HepG2 (cell line): Measurements from ENCODE around the gene CPED1. TPM values are rescaled to one million over a fixed set of nuclear protein-coding genes. Genes with fewer than 3 reads are reported as not detected.

Source experiments
- ATAC-seq: fragments of 200-7000 bp; cut with Tn5 transposase; 3 replicates; pipeline ENCODE4 v1.9.1; 2020; ENCODE audit warnings: mild to moderate bottlenecking, moderate library complexity
- BruUV-seq: library from RNA; stranded (reverse); fragments of 400-500 nt; replicated peaks from 2 replicates; lab custom pipeline; 2021; lab: Mats Ljungman, UMichigan
- CTCF ChIA-PET: fragments of 300-600 bp; formaldehyde crosslinking; extraction: SDS; loops from one replicate; lab custom pipeline; 2021; ENCODE audit warnings: low total read pairs, inconsistent platforms, low intra/inter-chr PET ratio; lab: Yijun Ruan, JAX
- POLR2A ChIA-PET: fragments of 350-600 bp; sonication (Branson Sonifier 250); formaldehyde crosslinking; loops from one replicate; lab custom pipeline; 2020; ENCODE audit warnings: antibody characterized with exemption, inconsistent platforms; lab: Yijun Ruan, JAX
- DNase-seq: peaks from one replicate; pipeline ENCODE4 v3.0.0-alpha.2; 2015; ENCODE audit warnings: low spot score
- FAIRE-seq: peaks from 3 replicates; lab custom pipeline; 2011; peaks lifted over from hg19 to GRCh38; lab: Jason Lieb, UNC
- H2AFZ ChIP-seq: one replicate; pipeline ENCODE4 v1.6.1; 2011; ENCODE audit warnings: low read length, inconsistent platforms
- H3K27ac ChIP-seq: fragments of 300-600 bp; 3 replicates; pipeline ENCODE4 v1.8.0; 2011; ENCODE audit warnings: mixed run types, mild to moderate bottlenecking, mixed read lengths, low read length, inconsistent platforms; ENCODE audit not compliant: insufficient read depth; ENCODE audit errors: extremely low read length
- H3K27me3 ChIP-seq, 2 experiments: fragments of 200-600 bp in 1 of 2; 2 replicates in 1 of 2; 3 replicates in 1 of 2; pipeline versions ENCODE4 v1.6.0 to v1.8.0; 2011; ENCODE audit warnings: low read length in 2 of 2, mild to moderate bottlenecking in 2 of 2, moderate library complexity in 2 of 2, inconsistent platforms in 1 of 2; ENCODE audit not compliant: insufficient read depth in 2 of 2, control insufficient read depth in 1 of 2
- H3K36me3 ChIP-seq, 2 experiments: fragments of 200-600 bp in 1 of 2; replicated peaks in 1 of 2; 2 replicates in 1 of 2; 3 replicates in 1 of 2; pipeline versions ENCODE4 v1.5.1 to v1.8.0; 2011; ENCODE audit warnings: low read length in 2 of 2, inconsistent platforms in 1 of 2; ENCODE audit not compliant: insufficient read depth in 2 of 2, control insufficient read depth in 1 of 2
- H3K4me1 ChIP-seq: 2 replicates; pipeline ENCODE4 v1.5.1; 2012; ENCODE audit warnings: low read length, inconsistent platforms; ENCODE audit not compliant: insufficient read depth
- H3K4me2 ChIP-seq: 2 replicates; pipeline ENCODE4 v1.6.0; 2011; ENCODE audit warnings: low read depth, low read length, inconsistent platforms
- H3K4me3 ChIP-seq, 3 experiments: fragments of 200-600 bp in 1 of 3; sonication (generic), shearing (Covaris generic) in 1 of 3; replicated peaks in 1 of 3; 2 replicates each; pipeline ENCODE4 v1.5.1; 2011 to 2016; ENCODE audit warnings: low read length in 3 of 3, inconsistent platforms in 2 of 3, low read depth in 2 of 3, mild to moderate bottlenecking in 2 of 3, control low read depth in 1 of 3, mixed read lengths in 1 of 3; ENCODE audit not compliant: insufficient read depth in 1 of 3
- H3K79me2 ChIP-seq: one replicate; pipeline ENCODE4 v1.6.1; 2011; ENCODE audit warnings: low read length, inconsistent platforms; ENCODE audit not compliant: insufficient read depth
- H3K9ac ChIP-seq: 2 replicates; pipeline ENCODE4 v1.6.0; 2011; ENCODE audit warnings: mild to moderate bottlenecking, low read depth, low read length, inconsistent platforms; ENCODE audit not compliant: insufficient read depth
- H3K9me3 ChIP-seq: 2 replicates; pipeline ENCODE4 v1.5.1; 2012; ENCODE audit warnings: mild to moderate bottlenecking, low read length
- H4K20me1 ChIP-seq: 2 replicates; pipeline ENCODE4 v1.6.0; 2011; ENCODE audit warnings: inconsistent platforms, mild to moderate bottlenecking, low read length, moderate library complexity; ENCODE audit not compliant: insufficient read depth
- AGO2 ChIP-seq: fragments of 200-400 bp; formaldehyde crosslinking; optimal IDR thresholded peaks from 2 replicates; pipeline ENCODE3; 2017; ENCODE audit warnings: mild to moderate bottlenecking, low read depth, low read length, moderate library complexity
- BCL3 ChIP-seq: sonication (generic); formaldehyde crosslinking; IDR thresholded peaks from 2 replicates; pipeline ENCODE4 v1.5.1; 2020; ENCODE audit warnings: mild to moderate bottlenecking, missing genetic modification reagents, moderate library complexity
- DNMT3B ChIP-seq: conservative IDR thresholded peaks from 2 replicates; pipeline ENCODE4 v1.6.1; 2016; ENCODE audit warnings: missing biosample characterization, control low read depth
- HOXD1 ChIP-seq: sonication (generic); formaldehyde crosslinking; IDR thresholded peaks from 2 replicates; pipeline ENCODE4 v1.5.0; 2020; ENCODE audit warnings: missing genetic modification reagents
- KDM4B ChIP-seq: sonication (generic); formaldehyde crosslinking; IDR thresholded peaks from 2 replicates; pipeline ENCODE4 v1.4.0; 2020; ENCODE audit warnings: missing genetic modification reagents
- KDM5B ChIP-seq: sonication (generic); formaldehyde crosslinking; IDR thresholded peaks from 2 replicates; pipeline ENCODE4 v1.4.0; 2020; ENCODE audit warnings: missing genetic modification reagents, mild to moderate bottlenecking, borderline replicate concordance
- REL ChIP-seq: sonication (generic); formaldehyde crosslinking; conservative IDR thresholded peaks from 2 replicates; pipeline ENCODE4 v1.8.0; 2022; ENCODE audit warnings: mild to moderate bottlenecking, missing genetic modification reagents, moderate library complexity
- REST ChIP-seq, 2 experiments: IDR thresholded peaks; 2 replicates each; pipeline ENCODE4 v1.6.1; 2011 to 2012; ENCODE audit warnings: low read length in 2 of 2, borderline replicate concordance in 1 of 2, low read depth in 1 of 2, mild to moderate bottlenecking in 1 of 2, moderate library complexity in 1 of 2
- SMARCC2 ChIP-seq: fragments of 450-650 bp; IDR thresholded peaks from 2 replicates; pipeline ENCODE4 v1.6.1; 2017; ENCODE audit warnings: antibody characterized with exemption, mild to moderate bottlenecking
- SYNCRIP ChIP-seq: fragments of 200-400 bp; formaldehyde crosslinking; IDR thresholded peaks from 2 replicates; pipeline ENCODE4 v1.6.1; 2018; ENCODE audit warnings: mild to moderate bottlenecking, low read depth, low read length; ENCODE audit not compliant: insufficient read depth
- TBL1XR1 ChIP-seq: fragments of 150-350 bp; IDR thresholded peaks from 2 replicates; pipeline ENCODE4 v1.6.1; 2014; ENCODE audit warnings: borderline replicate concordance, low read length; ENCODE audit not compliant: partially characterized antibody
- TCF7L2 ChIP-seq: IDR thresholded peaks from 2 replicates; pipeline ENCODE4 v1.6.1; 2011; ENCODE audit warnings: mild to moderate bottlenecking, low read depth, low read length, moderate library complexity
- ZBTB46 ChIP-seq: sonication (generic); formaldehyde crosslinking; IDR thresholded peaks from 2 replicates; pipeline ENCODE4 v1.4.0; 2020; ENCODE audit warnings: mild to moderate bottlenecking, missing genetic modification reagents, borderline replicate concordance
- ZNF256 ChIP-seq: sonication (generic); formaldehyde crosslinking; conservative IDR thresholded peaks from 2 replicates; pipeline ENCODE4 v1.4.0; 2020; ENCODE audit warnings: missing genetic modification reagents
- ZNF547 ChIP-seq: sonication (generic); formaldehyde crosslinking; IDR thresholded peaks from 2 replicates; pipeline ENCODE4 v1.5.1; 2020; ENCODE audit warnings: mild to moderate bottlenecking, missing genetic modification reagents
- ZNF549 ChIP-seq: sonication (generic); formaldehyde crosslinking; IDR thresholded peaks from 2 replicates; pipeline ENCODE4 v1.5.0; 2020; ENCODE audit warnings: missing genetic modification reagents
- ZNF577 ChIP-seq: sonication (generic); formaldehyde crosslinking; IDR thresholded peaks from 2 replicates; pipeline ENCODE4 v1.4.0; 2020; ENCODE audit warnings: mild to moderate bottlenecking, low read depth, missing genetic modification reagents, borderline replicate concordance
- ZNF589 ChIP-seq: sonication (generic); formaldehyde crosslinking; conservative IDR thresholded peaks from 2 replicates; pipeline ENCODE4 v1.8.0; 2022; ENCODE audit warnings: mild to moderate bottlenecking, moderate library complexity, missing genetic modification reagents
- ZSCAN20 ChIP-seq: sonication (generic); formaldehyde crosslinking; IDR thresholded peaks from 2 replicates; pipeline ENCODE4 v1.4.0; 2020; ENCODE audit warnings: missing genetic modification reagents, mild to moderate bottlenecking, borderline replicate concordance
- WGBS: methylation state at CpG from one replicate; pipeline ENCODE4 v1.1.6; 2017; ENCODE audit warnings: low lambda C conversion rate; 5-methylcytosine and 5-hydroxymethylcytosine counted together
- in situ Hi-C: cut with HindIII; loops from 2 replicates; pipeline ENCODE4 v1.10.0; 2017; ENCODE audit warnings: low pct_unique_long_range_greater_than_20kb; ENCODE audit not compliant: extremely low pct_ligation_motif_present
- intact Hi-C: fragments of 100-400 bp; cut with micrococcal nuclease; formaldehyde crosslinking; loops from one replicate; pipeline ENCODE4 v1.10.0; 2022; ENCODE audit not compliant: unreplicated experiment
- polyA plus RNA-seq, 8 experiments: library from polyadenylated mRNA; depleted of rRNA in 3 of 8; stranded (reverse) in 7 of 8; unstranded in 1 of 8; fragments of >200 nt; fragmentation: Illumina TruSeq in 4 of 8; extraction: Trizol in 4 of 8; gene quantifications; 2 replicates each; pipeline versions ENCODE4 v1.2.1 to v1.2.3, GENCODE V29; 2011 to 2016; ENCODE audit warnings: low read depth in 4 of 8, missing spikeins in 1 of 8, mixed read lengths in 1 of 8; ENCODE audit not compliant: insufficient read depth in 1 of 8
- total RNA-seq, 5 experiments: library from RNA; depleted of rRNA; stranded (reverse); fragments of >200 nt; fragmentation: Illumina TruSeq; extraction: Trizol; gene quantifications; 2 replicates each; pipeline ENCODE4 v1.2.3, GENCODE V29; 2016; ENCODE audit warnings: low read depth in 1 of 5

The CPED1 gene
- total and polyA plus RNA-seq, 2 of the 13 experiments (the other 11 are each of a cell fraction or from before 2014, with no cell fraction given): 11.5 to 27.0 TPM

- POLR2A ChIA-PET: no interaction called here
Observed at GRCh38 chr7:121331048-121331447, 342.5 kb downstream of the CPED1 start.

GRCh38 chr7:121331574-121331973, 343.1 kb downstream of the CPED1 start:
- WGBS: 3% methylated on average over 5 of the region's 5 CpGs
- H3K27me3 ChIP-seq: peaks cover 3 to 53% of the 10 kb centered on the region in 2 experiments; a peak in 3 of 5 replicates
- in situ Hi-C loops: no loop called here
- H3K79me2 ChIP-seq: no peaks in the 10 kb centered on the region
- BruUV-seq: no TSS peak
- H3K4me2 ChIP-seq: no peak overlapping the region
- H2AFZ ChIP-seq: no peak overlapping the region
- no peak overlapping the region for H3K27ac ChIP-seq
- no peak for FAIRE-seq
- DNase-seq: no peak
- no peaks in the 10 kb centered on the region for H3K9me3 ChIP-seq
- H3K4me1 ChIP-seq: peaks cover 4% of the 10 kb centered on the region; the same call in 1 of the 2 replicates
- intact Hi-C loops: no loop called here
- CTCF ChIA-PET: no interaction called here
- no peak overlapping the region for H3K4me3 ChIP-seq
- no peaks in the 10 kb centered on the region for H3K36me3 ChIP-seq
- ATAC-seq: no peak
- POLR2A ChIA-PET: no interaction called here
- no peaks in the 10 kb centered on the region for H4K20me1 ChIP-seq
- no peak overlapping the region for H3K9ac ChIP-seq
- TF ChIP-seq TBL1XR1 (no peak), REL (CRISPR knock-in tag) (no peak), HOXD1 (CRISPR knock-in tag) (no peak), REST (IDR thresholded peaks at IDR 0.05; ENCODE audit: borderline replicate concordance in 1 of 2, low read depth in 1 of 2, low read length in 2 of 2) (no peak), SYNCRIP (no peak), ZBTB46 (CRISPR knock-in tag) (no peak), BCL3 (CRISPR knock-in tag) (no peak), TCF7L2 (no peak)

More at GRCh38 chr7:121331048-121331447, 342.5 kb downstream of the CPED1 start:
- TF ChIP-seq ZNF577 (CRISPR knock-in tag) (no peak), DNMT3B (CRISPR knock-in tag) (no peak), KDM4B (CRISPR knock-in tag) (no peak), ZNF549 (CRISPR knock-in tag) (no peak), ZSCAN20 (CRISPR knock-in tag) (no peak), SMARCC2 (no peak), KDM5B (no peak), ZNF589 (CRISPR knock-in tag) (no peak), ZNF256 (no peak), AGO2 (no peak), ZNF547 (CRISPR knock-in tag) (no peak)
- TF ChIP-seq, all 625 proteins: peak for 0
- Histone ChIP-seq H2AFZ (no peak overlapping the region), H3K4me2 (no peak overlapping the region), H3K4me3 (no peak overlapping the region), H4K20me1 (no peaks in the 10 kb centered on the region), H3K9ac (no peak overlapping the region), H3K9me3 (no peaks in the 10 kb centered on the region), H3K27me3 (peaks cover 3 to 56% of the 10 kb centered on the region in 2 experiments; a peak in 3 of 5 replicates), H3K79me2 (no peaks in the 10 kb centered on the region), H3K27ac (no peak overlapping the region), H3K36me3 (no peaks in the 10 kb centered on the region), H3K4me1 (peaks cover 4% of the 10 kb centered on the region; the same call in 1 of the 2 replicates)
- CTCF ChIA-PET: no interaction called here
- WGBS: 47% methylated on average over 4 of the region's 4 CpGs
- ATAC-seq: no peak
- BruUV-seq: no TSS peak
- intact Hi-C loops: no loop called here
- DNase-seq: no peak
- in situ Hi-C loops: no loop called here
- FAIRE-seq: no peak
